GM23338 (cell line): ENCODE measurements around the gene IL4I1.

Source experiments
- CREB1 ChIP-seq: fragments of 250-450 bp; sonication (Bioruptor Pico); IDR thresholded peaks from 2 replicates; pipeline ENCODE4 v1.5.0; 2020; ENCODE audit warnings: low read depth, mild to moderate bottlenecking, moderate library complexity
- CTCF ChIP-seq, 2 experiments: fragments of 200-600 bp in 1 of 2; sonication (generic) in 1 of 2; conservative IDR thresholded peaks; 2 replicates each; pipeline versions ENCODE4 v1.5.1 to v1.6.1; 2016 to 2017; ENCODE audit warnings: antibody characterized with exemption in 2 of 2, low read depth in 2 of 2, mild to moderate bottlenecking in 2 of 2, moderate library complexity in 1 of 2
- ETS1 ChIP-seq: IDR thresholded peaks from 2 replicates; pipeline ENCODE4 v1.6.1; 2016; ENCODE audit warnings: antibody characterized with exemption
- EZH2 ChIP-seq: fragments of 200-600 bp; sonication (generic); IDR thresholded peaks from one replicate; pipeline ENCODE4 v1.8.0; 2017; ENCODE audit warnings: antibody characterized with exemption, mild to moderate bottlenecking, low read depth; ENCODE audit not compliant: unreplicated experiment
- EZH2phosphoT487 ChIP-seq: fragments of 200-600 bp; sonication (generic); IDR thresholded peaks from one replicate; pipeline ENCODE4 v1.8.1; 2018; ENCODE audit warnings: antibody characterized with exemption; ENCODE audit not compliant: unreplicated experiment
- JUNB ChIP-seq: IDR thresholded peaks from one replicate; pipeline ENCODE4 v1.6.1; 2016; ENCODE audit warnings: antibody characterized with exemption; ENCODE audit not compliant: unreplicated experiment
- POLR2AphosphoS5 ChIP-seq: IDR thresholded peaks from 2 replicates; pipeline ENCODE4 v1.6.1; 2016; ENCODE audit warnings: antibody characterized with exemption, low read depth
- REST ChIP-seq: IDR thresholded peaks from one replicate; pipeline ENCODE4 v1.6.1; 2018; ENCODE audit warnings: antibody characterized with exemption; ENCODE audit not compliant: unreplicated experiment
- ZNF114 ChIP-seq: fragments of 250-450 bp; sonication (Bioruptor Pico); IDR thresholded peaks from 2 replicates; pipeline ENCODE4 v1.5.0; 2020; ENCODE audit warnings: mild to moderate bottlenecking, moderate library complexity
- ZNF331 ChIP-seq: fragments of 250-450 bp; sonication (Bioruptor Pico); IDR thresholded peaks from 2 replicates; pipeline ENCODE4 v1.5.0; 2020; ENCODE audit warnings: low read depth, mild to moderate bottlenecking, moderate library complexity
- ZNF462 ChIP-seq: fragments of 250-450 bp; sonication (Bioruptor Pico); IDR thresholded peaks from 2 replicates; pipeline ENCODE4 v1.5.0; 2020; ENCODE audit warnings: mild to moderate bottlenecking, moderate library complexity

GRCh38 chr19:49864890-49865289, 31.8 kb downstream of the IL4I1 start:
- TF ChIP-seq CTCF (conservative IDR thresholded peaks at IDR 0.05; ENCODE audit: low read depth in 2 of 2) = no peak
- no peak for TF ChIP-seq JUNB
- no peak for TF ChIP-seq REST
- TF ChIP-seq EZH2phosphoT487 = no peak
- TF ChIP-seq EZH2 = no peak
- no peak for TF ChIP-seq POLR2AphosphoS5
- TF ChIP-seq ETS1 = no peak
- TF ChIP-seq ZNF114 (CRISPR knock-in tag) = no peak
- no peak for TF ChIP-seq CREB1 (CRISPR knock-in tag)
- no peak for TF ChIP-seq ZNF331 (CRISPR knock-in tag)
- TF ChIP-seq ZNF462 (CRISPR knock-in tag) = no peak
